Measurements from ENCODE around the gene PLCXD3.
"Not testable (repeated sequence)": the region's sequence is repeated elsewhere in the genome, so short reads cannot be mapped to it uniquely, and the experiment has no call there.

DNA sequence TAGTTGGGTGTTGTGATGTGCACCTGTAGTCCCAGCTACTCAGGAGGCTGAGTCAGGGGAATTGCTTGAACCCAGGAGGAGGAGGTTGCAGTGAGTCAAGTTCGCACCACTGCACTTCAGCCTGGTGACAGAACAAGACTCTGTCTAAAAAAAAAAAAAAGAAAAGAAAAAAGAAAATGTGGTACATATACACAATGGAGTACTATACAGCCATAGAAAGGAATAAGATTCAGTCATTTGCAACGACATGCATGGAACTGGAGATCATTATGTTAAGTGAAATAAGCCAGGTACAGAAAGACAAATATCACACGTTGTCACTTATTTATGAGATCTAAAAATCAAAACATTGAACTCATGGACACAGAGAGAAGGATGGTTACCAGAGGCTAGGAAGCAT lies 187.6 kb downstream of the PLCXD3 start:
- not testable (repeated sequence) for TF ChIP-seq PBX3 (IDR thresholded peaks at IDR 0.05; ENCODE audit: insufficient replicate concordance, low read depth, low read length); RB1 (IDR thresholded peaks at IDR 0.05; ENCODE audit: borderline replicate concordance)
